H9 (cell line): Measurements from ENCODE around the gene ADAMTSL5. TPM values are rescaled to one million over a fixed set of nuclear protein-coding genes. Genes with fewer than 3 reads are reported as not detected.
A peak's percentile ranks its signal among the peaks of the same experiment; 100 is the strongest.
"Not testable (repeated sequence)": the region's sequence is repeated elsewhere in the genome, so short reads cannot be mapped to it uniquely, and the experiment has no call there.

Experiments
- DNase-seq: peaks from one replicate; pipeline ENCODE4 v3.0.0-alpha.2; 2017
- H2AFZ ChIP-seq: one replicate; pipeline ENCODE4 v1.6.1; 2013; ENCODE audit warnings: mild to moderate bottlenecking, low read length, control low read depth, moderate library complexity
- H2AK5ac ChIP-seq: 2 replicates; pipeline ENCODE4 v1.6.1; 2013; ENCODE audit warnings: low read length, control low read depth, mixed read lengths; ENCODE audit not compliant: insufficient read length
- H2BK120ac ChIP-seq: one replicate; pipeline ENCODE4 v1.6.1; 2013; ENCODE audit warnings: low read depth, mild to moderate bottlenecking, low read length, control low read depth, inconsistent platforms; ENCODE audit not compliant: poor library complexity, severe bottlenecking
- H2BK12ac ChIP-seq: 2 replicates; pipeline ENCODE4 v1.6.1; 2013; ENCODE audit warnings: low read length, control low read depth, mixed read lengths, low read depth; ENCODE audit not compliant: insufficient read length
- H2BK15ac ChIP-seq: 2 replicates; pipeline ENCODE4 v1.6.1; 2013; ENCODE audit warnings: low read depth, low read length, control low read depth
- H2BK20ac ChIP-seq: one replicate; pipeline ENCODE4 v1.6.1; 2013; ENCODE audit warnings: low read depth, mild to moderate bottlenecking, low read length, control low read depth, inconsistent platforms; ENCODE audit not compliant: poor library complexity, severe bottlenecking
- H2BK5ac ChIP-seq: 2 replicates; pipeline ENCODE4 v1.6.1; 2013; ENCODE audit warnings: low read length, control low read depth, mixed read lengths; ENCODE audit not compliant: insufficient read length
- H3K14ac ChIP-seq: 2 replicates; pipeline ENCODE4 v1.6.1; 2013; ENCODE audit warnings: low read length, control low read depth; ENCODE audit not compliant: insufficient read depth
- H3K18ac ChIP-seq: 2 replicates; pipeline ENCODE4 v1.6.1; 2013; ENCODE audit warnings: low read depth, mild to moderate bottlenecking, mixed read lengths, low read length, control low read depth; ENCODE audit not compliant: insufficient read length
- H3K23ac ChIP-seq: 2 replicates; pipeline ENCODE4 v1.6.1; 2013; ENCODE audit warnings: low read length, control low read depth, mixed read lengths, low read depth; ENCODE audit not compliant: insufficient read length
- H3K23me2 ChIP-seq: 2 replicates; pipeline ENCODE4 v1.6.1; 2013; ENCODE audit warnings: low read depth, mild to moderate bottlenecking, mixed read lengths, low read length, control low read depth; ENCODE audit not compliant: insufficient read length, poor library complexity, severe bottlenecking
- H3K27ac ChIP-seq: 2 replicates; pipeline ENCODE4 v1.5.1; 2013; ENCODE audit warnings: low read length, control low read depth, mixed read lengths, low read depth; ENCODE audit not compliant: insufficient read length
- H3K27me3 ChIP-seq: 2 replicates; pipeline ENCODE4 v1.6.1; 2013; ENCODE audit warnings: low read length, control low read depth, inconsistent platforms; ENCODE audit not compliant: insufficient read depth
- H3K4ac ChIP-seq: 2 replicates; pipeline ENCODE4 v1.6.1; 2013; ENCODE audit warnings: low read depth, mild to moderate bottlenecking, control low read depth, inconsistent platforms, low read length, moderate library complexity
- H3K4me1 ChIP-seq: 2 replicates; pipeline ENCODE4 v1.6.1; 2013; ENCODE audit warnings: low read length, control low read depth, inconsistent platforms; ENCODE audit not compliant: insufficient read depth
- H3K4me2 ChIP-seq: 2 replicates; pipeline ENCODE4 v1.6.1; 2013; ENCODE audit warnings: low read length, control low read depth, mixed read lengths; ENCODE audit not compliant: insufficient read length, insufficient read depth
- H3K56ac ChIP-seq: 2 replicates; pipeline ENCODE4 v1.6.1; 2013; ENCODE audit warnings: low read depth, mild to moderate bottlenecking, mixed read lengths, low read length, control low read depth; ENCODE audit not compliant: insufficient read length
- H3K79me1 ChIP-seq: 2 replicates; pipeline ENCODE4 v1.6.1; 2013; ENCODE audit warnings: low read depth, mild to moderate bottlenecking, moderate library complexity, low read length, control low read depth, inconsistent platforms; ENCODE audit not compliant: insufficient read depth, poor library complexity, severe bottlenecking
- H3K79me2 ChIP-seq: 2 replicates; pipeline ENCODE4 v1.6.1; 2013; ENCODE audit warnings: low read length, control low read depth, inconsistent platforms; ENCODE audit not compliant: insufficient read depth
- H3K9ac ChIP-seq: 2 replicates; pipeline ENCODE4 v1.6.1; 2013; ENCODE audit warnings: low read length, control low read depth, mixed read lengths; ENCODE audit not compliant: insufficient read length; ENCODE audit errors: extremely low read depth
- H3K9me3 ChIP-seq: one replicate; pipeline ENCODE4 v1.6.1; 2013; ENCODE audit warnings: low read depth, low read length, inconsistent platforms; ENCODE audit not compliant: control insufficient read depth
- H3T11ph ChIP-seq: one replicate; pipeline ENCODE4 v1.6.1; 2013; ENCODE audit warnings: mild to moderate bottlenecking, low read length, control low read depth, inconsistent platforms
- H4K20me1 ChIP-seq: one replicate; pipeline ENCODE4 v1.6.1; 2013; ENCODE audit not compliant: control insufficient read depth, insufficient read length, insufficient read depth
- H4K5ac ChIP-seq: 2 replicates; pipeline ENCODE4 v1.6.1; 2013; ENCODE audit warnings: low read depth, mild to moderate bottlenecking, mixed read lengths, low read length, control low read depth; ENCODE audit not compliant: insufficient read length
- H4K8ac ChIP-seq: replicated peaks from 2 replicates; pipeline ENCODE4 v1.6.1; 2013; ENCODE audit warnings: low read length, control low read depth, mixed read lengths, low read depth; ENCODE audit not compliant: insufficient read length
- H4K91ac ChIP-seq: 2 replicates; pipeline ENCODE4 v1.6.1; 2013; ENCODE audit warnings: low read depth, mild to moderate bottlenecking, moderate library complexity, mixed read lengths, low read length, control low read depth; ENCODE audit not compliant: insufficient read length
- H3K27ac Mint-ChIP-seq, 3 experiments: 2 replicates in 2 of 3; 3 replicates in 1 of 3; pipeline ENCODE4 v1.8.0; 2020 to 2021; ENCODE audit warnings: mixed read lengths in 3 of 3, mild to moderate bottlenecking in 1 of 3, moderate library complexity in 1 of 3
- H3K27me3 Mint-ChIP-seq: 2 replicates; pipeline ENCODE4 v1.8.0; 2021; ENCODE audit warnings: low read depth, mild to moderate bottlenecking, moderate library complexity, mixed read lengths
- H3K36me3 Mint-ChIP-seq, 3 experiments: 2 replicates in 2 of 3; 3 replicates in 1 of 3; pipeline ENCODE4 v1.8.0; 2020 to 2021; ENCODE audit warnings: low read depth in 3 of 3, mixed read lengths in 3 of 3; ENCODE audit not compliant: insufficient read depth in 1 of 3
- H3K4me1 Mint-ChIP-seq, 2 experiments: 2 replicates each; pipeline ENCODE4 v1.8.0; 2020; ENCODE audit warnings: mixed read lengths in 2 of 2
- H3K4me3 Mint-ChIP-seq, 2 experiments: 2 replicates in 1 of 2; 3 replicates in 1 of 2; pipeline ENCODE4 v1.8.0; 2020 to 2021; ENCODE audit warnings: mild to moderate bottlenecking in 2 of 2, mixed read lengths in 2 of 2, moderate library complexity in 1 of 2
- H3K9me3 Mint-ChIP-seq, 2 experiments: 2 replicates in 1 of 2; 3 replicates in 1 of 2; pipeline ENCODE4 v1.8.0; 2020; ENCODE audit warnings: mild to moderate bottlenecking in 2 of 2, mixed read lengths in 2 of 2, moderate library complexity in 1 of 2
- WGBS: extraction: QIAGEN DNeasy Blood & Tissue Kit; methylation state at CpG from one replicate; pipeline ENCODE4 v1.1.7; 2013; ENCODE audit warnings: missing lambda C conversion rate, low lambda C conversion rate, mixed read lengths; ENCODE audit not compliant: insufficient read length; ENCODE audit errors: extremely low coverage; 5-methylcytosine and 5-hydroxymethylcytosine counted together
- total RNA-seq: library from RNA; stranded (reverse); gene quantifications from 2 replicates; pipeline ENCODE4 v1.2.1, GENCODE V29; 2021
- TF ChIP-seq, protein P1 (sequence below): fragments of 200-600 bp; sonication (generic); conservative IDR thresholded peaks from 3 replicates; pipeline ENCODE4 v1.8.0; 2021; ENCODE audit warnings: antibody characterized with exemption, mild to moderate bottlenecking

ADAMTSL5 gene
- total RNA-seq, 1 experiment from 2014 or later: 1.5 TPM

DNA sequence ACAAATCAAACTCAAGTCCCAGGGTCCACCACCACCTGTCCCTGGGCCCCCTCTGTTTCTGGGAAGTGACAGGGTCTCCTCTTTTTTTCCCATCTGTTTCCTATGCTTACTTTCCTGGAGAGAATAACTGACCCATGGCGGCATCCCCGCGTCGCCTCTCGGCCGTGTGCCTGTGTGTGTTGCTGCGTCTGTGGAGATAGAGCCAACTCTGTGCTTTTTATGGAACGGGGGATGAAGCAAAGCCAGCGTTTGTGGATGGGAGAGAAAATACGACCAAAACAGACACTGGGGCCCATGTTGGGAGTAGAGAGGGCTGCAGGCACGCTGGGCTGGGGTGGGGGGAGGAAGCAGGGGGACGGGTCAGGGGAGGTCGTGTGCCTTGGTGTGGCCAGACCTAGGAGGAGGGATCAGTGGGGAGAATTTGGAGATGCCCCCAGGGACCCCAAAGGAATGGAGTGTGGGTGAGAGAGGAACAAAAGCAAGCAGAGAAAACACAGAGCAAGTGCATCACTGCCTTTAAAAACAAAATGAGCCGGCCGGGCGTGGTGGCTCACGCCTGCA lies 27.6 kb upstream of the ADAMTSL5 start:
- Mint-ChIP-seq H3K4me3 (peak overlapping the region; percentile 9 to 39; a peak in 3 of 5 replicates), H3K27ac (peak overlapping the region in 1 of 3 experiments; percentile 10; a peak in 1 of 7 replicates), H3K4me1 (peaks cover 4 to 5% of the 10 kb centered on the region in 2 experiments), H3K27me3 (peaks cover 58% of the 10 kb centered on the region), H3K9me3 (no peaks in the 10 kb centered on the region), H3K36me3 (no peaks in the 10 kb centered on the region)
- Histone ChIP-seq H3T11ph (no peak overlapping the region), H3K4ac (no peak overlapping the region), H3K14ac (no peak overlapping the region), H4K20me1 (no peaks in the 10 kb centered on the region), H3K79me1 (no peaks in the 10 kb centered on the region), H2AFZ (no peak overlapping the region), H4K91ac (no peak overlapping the region), H3K27me3 (no peaks in the 10 kb centered on the region), H3K23me2 (no peaks in the 10 kb centered on the region), H4K5ac (no peak overlapping the region), H3K4me1 (no peaks in the 10 kb centered on the region), H3K79me2 (no peaks in the 10 kb centered on the region), H4K8ac (no peak overlapping the region), H2BK5ac (no peak overlapping the region), H3K56ac (no peak overlapping the region), H3K9me3 (no peaks in the 10 kb centered on the region), H2BK15ac (no peak overlapping the region), H3K4me2 (peak overlapping the region; percentile 15), H3K27ac (no peak overlapping the region), H2AK5ac (no peak overlapping the region), H3K18ac (no peak overlapping the region), H3K9ac (no peak overlapping the region), H3K23ac (no peak overlapping the region), H2BK120ac (no peak overlapping the region), H2BK12ac (no peak overlapping the region), H2BK20ac (no peak overlapping the region)
- WGBS: no CpG with 5 or more reads among the region's 17 CpGs
- no peak for DNase-seq
- TF ChIP-seq, protein P1, sequence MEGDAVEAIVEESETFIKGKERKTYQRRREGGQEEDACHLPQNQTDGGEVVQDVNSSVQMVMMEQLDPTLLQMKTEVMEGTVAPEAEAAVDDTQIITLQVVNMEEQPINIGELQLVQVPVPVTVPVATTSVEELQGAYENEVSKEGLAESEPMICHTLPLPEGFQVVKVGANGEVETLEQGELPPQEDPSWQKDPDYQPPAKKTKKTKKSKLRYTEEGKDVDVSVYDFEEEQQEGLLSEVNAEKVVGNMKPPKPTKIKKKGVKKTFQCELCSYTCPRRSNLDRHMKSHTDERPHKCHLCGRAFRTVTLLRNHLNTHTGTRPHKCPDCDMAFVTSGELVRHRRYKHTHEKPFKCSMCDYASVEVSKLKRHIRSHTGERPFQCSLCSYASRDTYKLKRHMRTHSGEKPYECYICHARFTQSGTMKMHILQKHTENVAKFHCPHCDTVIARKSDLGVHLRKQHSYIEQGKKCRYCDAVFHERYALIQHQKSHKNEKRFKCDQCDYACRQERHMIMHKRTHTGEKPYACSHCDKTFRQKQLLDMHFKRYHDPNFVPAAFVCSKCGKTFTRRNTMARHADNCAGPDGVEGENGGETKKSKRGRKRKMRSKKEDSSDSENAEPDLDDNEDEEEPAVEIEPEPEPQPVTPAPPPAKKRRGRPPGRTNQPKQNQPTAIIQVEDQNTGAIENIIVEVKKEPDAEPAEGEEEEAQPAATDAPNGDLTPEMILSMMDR: no peak

- H3K4ac ChIP-seq, H3K4me1 ChIP-seq, H3K23ac ChIP-seq, H3K79me2 ChIP-seq, H3K27ac ChIP-seq, H3K56ac ChIP-seq, H4K5ac ChIP-seq, H2BK20ac ChIP-seq, H3K36me3 Mint-ChIP-seq, H3K27me3 ChIP-seq, H2AFZ ChIP-seq, H4K20me1 ChIP-seq, H2BK120ac ChIP-seq, H4K8ac ChIP-seq, H3K9me3 ChIP-seq, H3K27ac Mint-ChIP-seq, H3K18ac ChIP-seq, H3K4me1 Mint-ChIP-seq, DNase-seq, H2AK5ac ChIP-seq, H3K14ac ChIP-seq, H3K4me3 Mint-ChIP-seq, H3T11ph ChIP-seq, H3K9me3 Mint-ChIP-seq, H3K23me2 ChIP-seq, H3K9ac ChIP-seq, H3K4me2 ChIP-seq, H2BK12ac ChIP-seq, H2BK5ac ChIP-seq, H4K91ac ChIP-seq, H2BK15ac ChIP-seq, H3K79me1 ChIP-seq: not testable (repeated sequence)
- peaks cover 58% of the 10 kb centered on the region for H3K27me3 Mint-ChIP-seq
- WGBS: no CpG with 5 or more reads among the region's 11 CpGs
Observed at GRCh38 chr19:1539749-1540148, 26.9 kb upstream of the ADAMTSL5 start.
